Breast epithelium (tissue), 4 donors: Measurements from ENCODE around the gene MTERF2. TPM values are rescaled to one million over a fixed set of nuclear protein-coding genes. Genes with fewer than 3 reads are reported as not detected.

Experiments used
- DNase-seq, 2 donors: peaks; one replicate each; pipeline ENCODE4 v3.0.0-alpha.2; 2019; ENCODE audit warnings: low spot score in 2 of 2
- H3K27ac ChIP-seq, 2 donors: fragments of 200-600 bp; sonication (generic) in 1 of 2; one replicate each; pipeline ENCODE4 v1.5.1; 2016 to 2019; ENCODE audit warnings: mild to moderate bottlenecking in 1 of 2
- H3K27me3 ChIP-seq, 2 donors: fragments of 200-600 bp; sonication (generic) in 1 of 2; one replicate each; pipeline versions ENCODE4 v1.5.1 to v1.6.0; 2017 to 2019; ENCODE audit warnings: control low read depth in 1 of 2, mild to moderate bottlenecking in 1 of 2
- H3K36me3 ChIP-seq: fragments of 200-600 bp; one replicate; pipeline ENCODE4 v1.5.1; 2019
- H3K4me1 ChIP-seq, 2 donors: fragments of 200-600 bp; sonication (generic); one replicate each; pipeline ENCODE4 v1.5.1; 2016 to 2019; ENCODE audit warnings: control low read depth in 1 of 2
- H3K4me3 ChIP-seq, 3 donors: fragments of 200-600 bp; sonication (generic); 1 replicate in 2 of 3; 2 replicates in 1 of 3; pipeline ENCODE4 v1.5.1; 2016 to 2019; ENCODE audit warnings: mild to moderate bottlenecking in 3 of 3, moderate library complexity in 2 of 3
- H3K9me3 ChIP-seq, 2 donors: fragments of 200-600 bp; sonication (generic) in 1 of 2; one replicate each; pipeline ENCODE4 v1.5.1; 2016 to 2019; ENCODE audit warnings: control low read depth in 1 of 2
- CTCF ChIP-seq, 3 donors: fragments of 450-650 bp; IDR thresholded peaks; one replicate each; pipeline ENCODE4 v1.5.1; 2016 to 2017; ENCODE audit warnings: antibody characterized with exemption in 3 of 3, mild to moderate bottlenecking in 3 of 3, moderate library complexity in 3 of 3
- POLR2A ChIP-seq: fragments of 450-650 bp; IDR thresholded peaks from one replicate; pipeline ENCODE4 v1.6.1; 2016; ENCODE audit warnings: antibody characterized with exemption, mild to moderate bottlenecking, moderate library complexity
- POLR2AphosphoS5 ChIP-seq, 3 donors: sonication (generic); formaldehyde crosslinking; IDR thresholded peaks; one replicate each; pipeline ENCODE4 v1.6.1; 2017; ENCODE audit warnings: antibody characterized with exemption in 3 of 3
- intact Hi-C: fragments of 100-400 bp; cut with DNase I; formaldehyde crosslinking; loops from one replicate; pipeline ENCODE4 v1.15.1; 2023; ENCODE audit warnings: low total_unique reads
- total RNA-seq, 3 donors: library from RNA; depleted of rRNA; stranded (reverse); fragments of >200 nt; gene quantifications; one replicate each; pipeline ENCODE4 v1.1.0, GENCODE V29; 2016

The MTERF2 gene
- total RNA-seq, 3 donors from 2014 or later = 13.6 to 32.8 (median 18.0) TPM

DNA sequence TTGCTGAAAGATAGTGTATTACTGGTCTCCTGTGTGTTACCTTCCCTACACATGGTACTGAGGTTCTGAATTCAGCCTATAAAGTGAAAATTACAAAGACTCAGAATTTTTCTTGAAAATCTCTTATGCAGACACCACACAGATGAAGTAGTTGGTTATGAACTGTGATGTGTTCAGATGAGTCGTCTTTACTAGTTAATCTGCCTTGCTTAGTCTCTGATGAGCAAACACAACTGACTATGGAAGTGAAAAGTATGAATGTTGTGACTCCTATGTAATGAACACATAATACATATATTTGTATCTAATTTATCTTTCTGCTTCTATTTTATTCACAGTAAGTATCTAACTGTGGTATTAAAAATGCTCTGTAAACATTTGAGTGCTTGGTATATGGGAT is 4.7 kb downstream of the MTERF2 start:
- TF ChIP-seq POLR2A (no peak), POLR2AphosphoS5 (IDR thresholded peaks at IDR 0.05) (no peak), CTCF (IDR thresholded peaks at IDR 0.05) (no peak)
- Histone ChIP-seq H3K4me1 (peaks cover 5 to 10% of the 10 kb centered on the region in 2 donors), H3K27me3 (no peaks in the 10 kb centered on the region), H3K36me3 (no peaks in the 10 kb centered on the region), H3K4me3 (no peak overlapping the region), H3K27ac (peak overlapping the region; percentile 57 to 59), H3K9me3 (no peaks in the 10 kb centered on the region)
- intact Hi-C loops = loop anchor here (5.0 to 10.0 kb wide), 2 partner anchors 113 to 1640 kb away; partner anchors contain the start of gene CRY1
- no peak for DNase-seq

- Histone ChIP-seq H3K4me1 (peaks cover 5 to 10% of the 10 kb centered on the region in 2 donors), H3K4me3 (no peak overlapping the region), H3K9me3 (no peaks in the 10 kb centered on the region), H3K27me3 (no peaks in the 10 kb centered on the region), H3K27ac (peak overlapping the region; percentile 57 to 73), H3K36me3 (no peaks in the 10 kb centered on the region)
- DNase-seq = no peak
- TF ChIP-seq CTCF (IDR thresholded peaks at IDR 0.05) = no peak
- TF ChIP-seq POLR2A = no peak
- TF ChIP-seq POLR2AphosphoS5 (IDR thresholded peaks at IDR 0.05) = peak in 1 of 3 donors; percentile 56
- intact Hi-C loops = loop anchor here (5.0 to 10.0 kb wide), 2 partner anchors 113 to 1641 kb away; partner anchors contain the start of gene CRY1
Measured at GRCh38 chr12:106981788-106982187, 5.2 kb downstream of the MTERF2 start.

DNA sequence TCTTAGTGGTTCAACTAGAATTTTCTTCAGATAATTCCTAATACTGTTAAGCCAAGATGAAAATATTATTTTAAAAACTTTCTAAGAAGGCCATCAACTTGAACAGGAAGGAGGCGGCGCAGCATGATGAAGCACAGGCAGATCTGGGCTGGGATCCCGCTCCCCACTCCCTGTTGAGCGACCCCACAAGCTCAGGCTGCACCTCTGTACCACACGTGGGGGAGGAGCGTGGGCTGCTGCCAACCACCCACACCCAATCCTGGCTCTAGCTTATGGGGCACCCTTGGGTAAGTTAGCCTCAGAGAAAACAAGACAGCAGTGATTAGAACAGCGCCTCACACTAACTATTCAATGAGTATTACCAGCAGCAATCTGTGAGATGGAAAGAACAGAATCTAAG is 6.0 kb downstream of the MTERF2 start:
- intact Hi-C loops = loop anchor here (5.0 to 10.0 kb wide), 2 partner anchors 114 to 1641 kb away; partner anchors contain the start of gene CRY1
- H3K27ac ChIP-seq = peak overlapping the region; percentile 57 to 73
- peaks cover 5% of the 10 kb centered on the region in 2 donors for H3K4me1 ChIP-seq
- no peaks in the 10 kb centered on the region for H3K27me3 ChIP-seq
- no peaks in the 10 kb centered on the region for H3K9me3 ChIP-seq
- no peak overlapping the region for H3K4me3 ChIP-seq
- TF ChIP-seq CTCF (IDR thresholded peaks at IDR 0.05) = no peak
- no peak for TF ChIP-seq POLR2A
- no peak for TF ChIP-seq POLR2AphosphoS5 (IDR thresholded peaks at IDR 0.05)
- DNase-seq = no peak
- no peaks in the 10 kb centered on the region for H3K36me3 ChIP-seq

DNA sequence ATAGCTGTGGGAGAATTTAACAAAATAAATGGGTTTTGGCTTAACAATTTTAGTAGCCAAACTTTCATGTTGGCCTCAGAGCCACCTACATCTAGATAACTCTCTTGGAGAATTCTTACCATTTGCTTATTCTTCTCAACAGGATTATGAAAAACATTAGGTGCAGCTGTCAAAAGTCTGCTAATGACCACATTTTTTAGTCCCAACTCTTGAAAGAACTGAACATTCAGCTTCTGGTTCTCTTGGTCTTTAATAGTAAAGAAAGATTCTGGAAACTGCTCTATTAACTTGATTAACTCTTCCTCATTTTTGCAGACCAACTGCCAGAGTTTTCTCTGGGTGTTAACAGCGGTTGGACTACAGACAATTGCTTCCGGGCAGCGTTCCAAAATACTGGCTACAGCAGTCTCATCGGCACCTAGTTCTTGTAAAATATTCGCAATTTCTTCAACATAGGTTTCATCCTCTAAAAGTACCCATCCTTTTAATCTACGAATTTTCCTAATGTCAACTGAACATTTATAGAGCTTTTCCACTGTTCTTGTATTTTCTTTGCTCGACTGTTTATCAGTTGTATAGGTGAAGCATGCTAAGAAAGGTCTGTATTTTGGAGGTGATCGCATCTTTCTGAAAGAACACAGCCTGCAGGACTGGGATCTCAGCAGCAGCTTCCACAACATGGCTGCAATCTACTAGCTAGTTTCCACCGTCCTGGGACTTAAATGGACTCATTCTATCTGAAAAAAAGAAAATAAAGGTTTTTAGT is 8.7 kb downstream of the MTERF2 start:
- TF ChIP-seq POLR2AphosphoS5 (IDR thresholded peaks at IDR 0.05) (no peak), CTCF (IDR thresholded peaks at IDR 0.05) (no peak), POLR2A (no peak)
- intact Hi-C loops = no loop called here
- DNase-seq = no peak
- Histone ChIP-seq H3K27me3 (no peaks in the 10 kb centered on the region), H3K4me1 (no peaks in the 10 kb centered on the region), H3K9me3 (no peaks in the 10 kb centered on the region), H3K4me3 (no peak overlapping the region), H3K36me3 (no peaks in the 10 kb centered on the region), H3K27ac (peak overlapping the region in 1 of 2 donors; percentile 6)

GRCh38 chr12:106976668-106977067 is 10.3 kb downstream of the MTERF2 start:
- Histone ChIP-seq H3K27ac (peak overlapping the region; percentile 0 to 27), H3K4me3 (no peak overlapping the region), H3K27me3 (no peaks in the 10 kb centered on the region), H3K36me3 (no peaks in the 10 kb centered on the region), H3K9me3 (no peaks in the 10 kb centered on the region), H3K4me1 (no peaks in the 10 kb centered on the region)
- DNase-seq = no peak
- intact Hi-C loops = no loop called here
- TF ChIP-seq CTCF (IDR thresholded peaks at IDR 0.05) (no peak), POLR2A (no peak), POLR2AphosphoS5 (IDR thresholded peaks at IDR 0.05) (no peak)
